A673 (cell line): ENCODE results near the gene HMOX2. TPM values are rescaled to one million over a fixed set of nuclear protein-coding genes. Genes with fewer than 3 reads are reported as not detected.

Experiments used
- BruUV-seq: library from RNA; stranded (reverse); fragments of 400-500 nt; replicated peaks from 2 replicates; lab custom pipeline; 2021; lab: Mats Ljungman, UMichigan
- CTCF ChIA-PET: fragments of 300-600 bp; sonication (Branson Sonifier 250); formaldehyde crosslinking; loops from one replicate; lab custom pipeline; 2022; ENCODE audit warnings: antibody characterized with exemption; lab: Charles Lee
- POLR2A ChIA-PET: fragments of 300-600 bp; sonication (Branson Sonifier 250); formaldehyde crosslinking; loops from one replicate; lab custom pipeline; 2022; ENCODE audit warnings: antibody characterized with exemption; ENCODE audit not compliant: low non-redundant PET; lab: Charles Lee
- DNase-seq: peaks from one replicate; pipeline ENCODE4 v3.0.0-alpha.2; 2015; ENCODE audit warnings: low spot score
- H3K27ac ChIP-seq: fragments of 200-600 bp; sonication (generic); 2 replicates; pipeline ENCODE4 v1.5.1; 2016; ENCODE audit warnings: mixed run types, low read depth, mild to moderate bottlenecking, mixed read lengths, antibody characterized with exemption, low read length; ENCODE audit not compliant: poor library complexity, severe bottlenecking
- H3K27me3 ChIP-seq: fragments of 200-600 bp; sonication (generic); replicated peaks from 2 replicates; pipeline ENCODE4 v1.6.1; 2017; ENCODE audit warnings: mixed run types, low read depth, mild to moderate bottlenecking, mixed read lengths, antibody characterized with exemption, low read length; ENCODE audit not compliant: insufficient read depth, poor library complexity
- H3K36me3 ChIP-seq: fragments of 200-600 bp; sonication (generic); 2 replicates; pipeline ENCODE4 v1.6.1; 2016; ENCODE audit warnings: mixed run types, mild to moderate bottlenecking, mixed read lengths, antibody characterized with exemption, low read length; ENCODE audit not compliant: insufficient read depth, poor library complexity, severe bottlenecking
- H3K4me1 ChIP-seq: fragments of 200-600 bp; sonication (generic); 2 replicates; pipeline ENCODE4 v1.6.1; 2017; ENCODE audit warnings: mixed run types, mild to moderate bottlenecking, mixed read lengths, antibody characterized with exemption, low read length; ENCODE audit not compliant: insufficient read depth, poor library complexity, severe bottlenecking
- H3K4me3 ChIP-seq: fragments of 200-600 bp; sonication (generic); 2 replicates; pipeline ENCODE4 v1.5.1; 2016; ENCODE audit warnings: low read depth, mixed run types, mild to moderate bottlenecking, mixed read lengths, low read length; ENCODE audit not compliant: poor library complexity, severe bottlenecking
- H3K9me3 ChIP-seq: fragments of 200-600 bp; sonication (generic); 2 replicates; pipeline ENCODE4 v1.6.1; 2016; ENCODE audit warnings: mixed run types, low read depth, mild to moderate bottlenecking, mixed read lengths, antibody characterized with exemption, low read length; ENCODE audit not compliant: poor library complexity, severe bottlenecking
- EZH2 ChIP-seq: fragments of 200-600 bp; sonication (generic); IDR thresholded peaks from 2 replicates; pipeline ENCODE4 v1.6.1; 2017; ENCODE audit warnings: borderline replicate concordance, low read depth, mild to moderate bottlenecking, mixed read lengths, antibody characterized with exemption, low read length; ENCODE audit not compliant: poor library complexity, severe bottlenecking
- intact Hi-C: fragments of 100-400 bp; cut with micrococcal nuclease; formaldehyde crosslinking; loops from one replicate; pipeline ENCODE4 v1.10.0; 2022; ENCODE audit not compliant: unreplicated experiment
- total RNA-seq: library from RNA; stranded (reverse); gene quantifications from 2 replicates; pipeline ENCODE4 v1.2.3, GENCODE V29; 2021
- TF ChIP-seq, protein P1 (sequence below): fragments of 300-800, 200-600 bp; sonication (generic); conservative IDR thresholded peaks from 2 replicates; pipeline ENCODE4 v1.5.1; 2017; ENCODE audit warnings: low read depth, mild to moderate bottlenecking, antibody characterized with exemption, low read length, moderate library complexity, mixed read lengths

The HMOX2 gene
- total RNA-seq, 1 experiment from 2014 or later: 63.0 TPM

DNA sequence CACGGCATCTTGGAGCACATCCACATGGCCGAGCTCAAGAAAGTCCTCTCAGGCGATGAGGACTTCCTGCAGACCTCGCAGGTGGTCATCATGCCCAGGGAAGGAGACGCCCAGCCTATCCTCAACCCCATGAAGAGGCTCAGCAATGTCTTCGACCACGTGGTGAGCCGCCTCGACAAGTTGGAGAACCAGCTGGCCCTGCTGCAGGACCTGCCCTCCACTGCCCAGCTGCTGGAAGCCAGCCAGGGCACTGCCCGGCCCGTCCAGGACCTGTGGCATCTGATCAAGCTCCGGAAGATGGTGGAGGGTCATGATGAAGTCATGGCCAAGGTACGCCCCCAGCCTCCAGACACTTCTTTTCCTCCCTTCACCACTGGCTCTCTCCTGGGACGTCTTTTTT lies 80.4 kb downstream of the HMOX2 start:
- ChIA-PET POLR2A (no interaction called here), CTCF (interaction anchor here (0.6 kb wide), 1 partner anchor 131 kb away, joined by 3 read pairs; no protein-coding TSS in a partner anchor)
- peaks cover 6% of the 10 kb centered on the region for H3K27me3 ChIP-seq
- H3K4me1 ChIP-seq: no peaks in the 10 kb centered on the region
- intact Hi-C loops: no loop called here
- no peak overlapping the region for H3K27ac ChIP-seq
- no TSS peak for BruUV-seq
- H3K4me3 ChIP-seq: no peak overlapping the region
- H3K9me3 ChIP-seq: no peaks in the 10 kb centered on the region
- H3K36me3 ChIP-seq: no peaks in the 10 kb centered on the region
- no peak for DNase-seq
- no peak for TF ChIP-seq EZH2
- TF ChIP-seq, protein P1, sequence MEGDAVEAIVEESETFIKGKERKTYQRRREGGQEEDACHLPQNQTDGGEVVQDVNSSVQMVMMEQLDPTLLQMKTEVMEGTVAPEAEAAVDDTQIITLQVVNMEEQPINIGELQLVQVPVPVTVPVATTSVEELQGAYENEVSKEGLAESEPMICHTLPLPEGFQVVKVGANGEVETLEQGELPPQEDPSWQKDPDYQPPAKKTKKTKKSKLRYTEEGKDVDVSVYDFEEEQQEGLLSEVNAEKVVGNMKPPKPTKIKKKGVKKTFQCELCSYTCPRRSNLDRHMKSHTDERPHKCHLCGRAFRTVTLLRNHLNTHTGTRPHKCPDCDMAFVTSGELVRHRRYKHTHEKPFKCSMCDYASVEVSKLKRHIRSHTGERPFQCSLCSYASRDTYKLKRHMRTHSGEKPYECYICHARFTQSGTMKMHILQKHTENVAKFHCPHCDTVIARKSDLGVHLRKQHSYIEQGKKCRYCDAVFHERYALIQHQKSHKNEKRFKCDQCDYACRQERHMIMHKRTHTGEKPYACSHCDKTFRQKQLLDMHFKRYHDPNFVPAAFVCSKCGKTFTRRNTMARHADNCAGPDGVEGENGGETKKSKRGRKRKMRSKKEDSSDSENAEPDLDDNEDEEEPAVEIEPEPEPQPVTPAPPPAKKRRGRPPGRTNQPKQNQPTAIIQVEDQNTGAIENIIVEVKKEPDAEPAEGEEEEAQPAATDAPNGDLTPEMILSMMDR: no peak

DNA sequence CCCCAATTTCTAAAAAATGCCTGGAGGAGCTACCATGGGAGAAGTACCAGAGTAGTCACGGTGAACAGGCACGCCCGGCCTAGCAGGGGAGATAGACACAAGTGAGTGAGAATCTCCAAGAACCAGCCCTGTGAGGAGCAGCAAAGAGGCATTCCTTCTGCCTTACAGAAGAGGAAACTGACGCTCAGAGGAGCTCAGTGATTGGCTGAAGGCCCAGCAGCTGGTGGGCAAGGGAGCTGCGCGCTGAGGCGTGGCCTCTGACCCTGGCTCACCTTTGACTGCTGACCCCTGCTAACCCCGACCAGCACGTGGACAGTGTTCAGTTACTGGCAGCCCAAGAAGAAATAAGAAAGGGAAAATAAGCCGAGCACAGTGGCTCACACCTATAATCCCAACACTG lies 81.8 kb downstream of the HMOX2 start:
- no peaks in the 10 kb centered on the region for H3K36me3 ChIP-seq
- H3K27ac ChIP-seq: no peak overlapping the region
- intact Hi-C loops: no loop called here
- CTCF ChIA-PET: interaction anchor here (1.0 kb wide), 1 partner anchor 9 kb away, joined by 3 read pairs; no protein-coding TSS in a partner anchor
- H3K9me3 ChIP-seq: no peaks in the 10 kb centered on the region
- POLR2A ChIA-PET: no interaction called here
- TF ChIP-seq, protein P1: no peak
- TF ChIP-seq EZH2: no peak
- peaks cover 1% of the 10 kb centered on the region for H3K27me3 ChIP-seq
- H3K4me3 ChIP-seq: no peak overlapping the region
- no TSS peak for BruUV-seq
- no peaks in the 10 kb centered on the region for H3K4me1 ChIP-seq
- DNase-seq: no peak

Other genes with a start within 250 kb of the HMOX2 start
- gene SRL, start 234.3 kb upstream of the HMOX2 start, total RNA-seq: 0.11 TPM in 1 of 2 replicates, not detected in the other
- 41.5 and 42.4 TPM in 2 replicates for gene TFAP4, start 203.4 kb upstream of the HMOX2 start, total RNA-seq
- gene GLIS2, start 160.3 kb upstream of the HMOX2 start, total RNA-seq: 10.6 and 15.4 TPM in 2 replicates
- 89.7 and 90.3 TPM in 2 replicates for gene PAM16, start 125.1 kb upstream of the HMOX2 start, total RNA-seq
- gene VASN, start 104.5 kb upstream of the HMOX2 start, total RNA-seq: 5.4 and 6.6 TPM in 2 replicates
- 24.4 and 31.2 TPM in 2 replicates for gene CORO7, start 59.8 kb upstream of the HMOX2 start, total RNA-seq
- 101 and 105 TPM in 2 replicates for gene DNAJA3, start 50.5 kb upstream of the HMOX2 start, total RNA-seq
- gene NMRAL1, start 1.8 kb upstream of the HMOX2 start, total RNA-seq: 85.8 and 98.8 TPM in 2 replicates
- gene CDIP1, start 62.4 kb downstream of the HMOX2 start, total RNA-seq: 12.8 and 14.4 TPM in 2 replicates
- not detected in 2 replicates for gene C16orf96, start 79.9 kb downstream of the HMOX2 start, total RNA-seq
- gene UBALD1, start 138.5 kb downstream of the HMOX2 start, total RNA-seq: 36.3 and 36.5 TPM in 2 replicates
- 54.6 and 61.4 TPM in 2 replicates for gene MGRN1, start 148.4 kb downstream of the HMOX2 start, total RNA-seq
- gene NUDT16L1, start 217.2 kb downstream of the HMOX2 start, total RNA-seq: 29.7 and 33.8 TPM in 2 replicates